ENCODE results near the gene DPYSL5. TPM values are rescaled to one million over a fixed set of nuclear protein-coding genes. Genes with fewer than 3 reads are reported as not detected.

The DPYSL5 gene
- total RNA-seq, 2 experiments from 2014 or later, result not detected

DNA sequence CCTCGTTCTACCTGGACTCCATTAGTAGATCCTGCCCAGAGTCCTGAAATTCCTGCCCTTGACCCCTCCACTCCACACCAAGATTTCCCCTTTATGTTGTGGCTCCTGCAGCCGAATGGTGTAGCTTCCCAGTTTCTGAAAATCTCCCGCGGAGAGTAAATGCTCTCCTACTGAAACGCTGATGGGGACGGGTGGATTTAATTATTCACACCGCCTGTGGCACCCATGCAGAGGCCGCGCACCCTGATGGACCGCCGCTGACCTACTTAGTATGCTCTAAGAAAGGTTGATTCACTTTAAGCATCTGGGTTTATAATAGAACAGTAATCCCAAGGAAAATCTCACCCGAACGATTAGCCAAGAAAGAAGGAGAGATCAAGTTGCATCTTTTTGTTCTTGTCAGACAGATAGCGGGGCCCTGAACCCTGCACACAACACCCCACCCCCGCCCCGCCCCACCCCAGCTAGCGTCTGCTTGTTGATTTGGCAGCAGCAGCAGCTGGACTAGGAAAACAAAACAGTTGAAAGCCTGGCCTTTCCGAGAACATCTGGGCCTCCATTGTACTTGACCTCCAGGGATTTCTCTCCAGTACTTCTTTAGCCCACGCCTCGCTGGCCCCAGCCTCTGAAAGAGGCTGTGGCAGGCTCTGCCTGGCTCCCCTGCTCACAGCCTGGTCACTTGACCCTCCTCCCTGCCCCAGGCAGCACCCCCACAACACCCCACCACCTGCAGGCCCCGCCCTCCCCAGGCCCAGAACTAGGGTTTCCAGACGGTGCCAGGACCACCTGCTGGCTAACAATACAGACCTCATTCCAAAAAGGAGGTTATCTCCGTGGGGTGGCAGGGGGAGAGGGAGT, 53.6 kb downstream of the DPYSL5 start:
- Mint-ChIP-seq H3K27me3 (peaks cover 2% of the 10 kb centered on the region), H3K27ac (no peak overlapping the region), H3K9me3 (no peaks in the 10 kb centered on the region), H3K4me3 (no peak overlapping the region), H3K4me1 (ENCODE audit: low read depth) (no peaks in the 10 kb centered on the region), H3K36me3 (ENCODE audit: low read depth) (no peaks in the 10 kb centered on the region)
- TF ChIP-seq, protein P1, sequence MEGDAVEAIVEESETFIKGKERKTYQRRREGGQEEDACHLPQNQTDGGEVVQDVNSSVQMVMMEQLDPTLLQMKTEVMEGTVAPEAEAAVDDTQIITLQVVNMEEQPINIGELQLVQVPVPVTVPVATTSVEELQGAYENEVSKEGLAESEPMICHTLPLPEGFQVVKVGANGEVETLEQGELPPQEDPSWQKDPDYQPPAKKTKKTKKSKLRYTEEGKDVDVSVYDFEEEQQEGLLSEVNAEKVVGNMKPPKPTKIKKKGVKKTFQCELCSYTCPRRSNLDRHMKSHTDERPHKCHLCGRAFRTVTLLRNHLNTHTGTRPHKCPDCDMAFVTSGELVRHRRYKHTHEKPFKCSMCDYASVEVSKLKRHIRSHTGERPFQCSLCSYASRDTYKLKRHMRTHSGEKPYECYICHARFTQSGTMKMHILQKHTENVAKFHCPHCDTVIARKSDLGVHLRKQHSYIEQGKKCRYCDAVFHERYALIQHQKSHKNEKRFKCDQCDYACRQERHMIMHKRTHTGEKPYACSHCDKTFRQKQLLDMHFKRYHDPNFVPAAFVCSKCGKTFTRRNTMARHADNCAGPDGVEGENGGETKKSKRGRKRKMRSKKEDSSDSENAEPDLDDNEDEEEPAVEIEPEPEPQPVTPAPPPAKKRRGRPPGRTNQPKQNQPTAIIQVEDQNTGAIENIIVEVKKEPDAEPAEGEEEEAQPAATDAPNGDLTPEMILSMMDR (IDR thresholded peaks at IDR 0.05), result no peak
- ChIA-PET CTCF (interaction anchor here (1.2 kb wide), 1 partner anchor 21 kb away, joined by 3 read pairs; no protein-coding TSS in a partner anchor), POLR2A (interaction anchor here (0.6 kb wide), 1 partner anchor 215 kb away, joined by 3 read pairs; no protein-coding TSS in a partner anchor)
- no peak for DNase-seq
- ATAC-seq, result no peak
- intact Hi-C loops (cut with micrococcal nuclease), result no loop called here

DNA sequence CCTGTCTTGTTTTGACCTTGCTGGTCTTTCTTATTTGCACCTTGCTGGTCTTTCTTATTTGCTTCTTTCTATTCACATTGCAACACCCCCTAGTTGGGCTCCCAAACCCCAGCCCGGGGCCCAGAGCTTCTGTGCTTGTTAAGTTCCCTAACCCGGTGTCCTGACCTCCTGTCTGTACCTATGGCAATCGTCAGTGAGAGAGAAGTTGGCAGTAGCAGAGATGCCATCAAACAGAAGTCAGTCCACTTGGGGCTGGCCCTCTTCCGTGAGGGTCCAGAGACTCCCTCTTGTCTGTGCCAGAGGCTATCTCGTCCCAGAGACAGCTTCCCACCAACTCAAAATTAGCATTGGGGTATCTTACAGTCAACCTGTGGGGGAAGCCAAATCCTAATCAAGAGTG, 55.7 kb downstream of the DPYSL5 start:
- intact Hi-C loops (cut with micrococcal nuclease), result no loop called here
- Mint-ChIP-seq H3K9me3 (no peaks in the 10 kb centered on the region), H3K27me3 (no peaks in the 10 kb centered on the region), H3K27ac (no peak overlapping the region), H3K4me3 (no peak overlapping the region), H3K4me1 (ENCODE audit: low read depth) (no peaks in the 10 kb centered on the region), H3K36me3 (ENCODE audit: low read depth) (no peaks in the 10 kb centered on the region)
- CTCF ChIA-PET, result no interaction called here
- TF ChIP-seq, protein P1 (IDR thresholded peaks at IDR 0.05), result no peak
- DNase-seq (no peak), ATAC-seq (no peak)
- POLR2A ChIA-PET, result no interaction called here

DNA sequence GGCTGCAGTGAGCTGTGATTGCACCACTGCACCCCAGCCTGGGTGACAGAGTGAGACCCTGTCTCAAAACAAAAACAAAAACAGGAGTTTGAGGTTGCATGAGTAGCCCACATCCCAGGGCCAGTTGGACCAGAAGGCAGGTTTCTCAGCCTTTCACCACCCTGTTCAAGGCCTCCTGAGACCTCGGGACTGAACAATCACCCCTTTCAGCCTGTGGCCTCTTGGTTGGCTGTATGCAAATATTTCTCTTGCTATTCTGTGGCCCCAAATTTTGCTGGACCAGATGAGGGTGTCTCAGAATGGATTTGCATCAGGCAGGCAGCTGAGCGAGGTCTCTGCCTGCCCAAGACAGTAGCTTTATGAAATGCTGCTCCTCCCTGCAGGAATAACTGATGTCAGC, 56.9 kb downstream of the DPYSL5 start:
- intact Hi-C loops (cut with micrococcal nuclease), result no loop called here
- no peak for ATAC-seq
- Mint-ChIP-seq H3K36me3 (ENCODE audit: low read depth) (no peaks in the 10 kb centered on the region), H3K4me3 (no peak overlapping the region), H3K9me3 (no peaks in the 10 kb centered on the region), H3K4me1 (ENCODE audit: low read depth) (no peaks in the 10 kb centered on the region), H3K27me3 (peaks cover 5% of the 10 kb centered on the region), H3K27ac (no peak overlapping the region)
- ChIA-PET POLR2A (no interaction called here), CTCF (interaction anchor here (1.8 kb wide), 1 partner anchor 59 kb away, joined by 7 read pairs; no protein-coding TSS in a partner anchor)
- TF ChIP-seq, protein P1 (IDR thresholded peaks at IDR 0.05), result no peak
- DNase-seq, result no peak

DNA sequence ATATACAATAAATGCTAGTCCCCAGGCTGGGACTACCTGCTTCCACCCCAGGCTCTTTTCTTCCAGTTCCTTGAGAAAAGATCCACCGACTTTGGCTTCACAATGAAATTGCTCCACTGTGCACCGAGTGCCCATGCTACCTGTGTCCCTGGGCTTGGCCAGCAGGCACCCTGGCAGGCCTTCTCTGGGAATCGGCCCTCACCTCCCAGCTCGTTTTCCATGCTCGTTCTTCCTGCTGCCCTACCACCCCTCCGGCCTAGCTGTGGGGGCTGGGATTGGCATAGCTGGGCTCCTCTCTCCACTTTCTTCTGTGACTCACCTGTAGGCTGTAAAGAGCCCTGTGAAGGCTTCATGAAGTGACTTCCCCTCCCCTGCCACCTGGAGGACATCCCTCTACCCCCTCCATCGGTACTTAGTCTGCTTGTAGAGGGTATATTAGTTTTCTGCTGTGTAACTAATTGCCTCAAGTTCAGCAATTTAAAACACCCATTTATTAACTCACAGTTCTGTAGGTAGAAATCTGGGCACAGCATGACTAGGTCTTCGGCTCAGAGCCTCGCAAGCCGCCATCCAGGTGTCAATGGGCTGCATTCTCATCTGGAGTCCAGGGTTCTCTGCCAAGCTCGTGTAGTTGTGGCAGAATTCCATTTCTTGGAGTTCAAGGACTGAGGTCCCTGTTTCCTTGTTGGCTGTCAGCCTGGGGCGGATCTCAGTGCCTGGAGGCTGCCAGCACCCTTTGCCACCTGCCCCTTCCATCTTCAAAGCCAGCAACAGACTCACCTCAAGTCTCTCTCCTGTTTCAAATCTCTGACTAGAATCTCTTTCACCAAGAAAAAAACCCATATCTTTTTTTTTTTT, 57.6 kb downstream of the DPYSL5 start:
- ChIA-PET CTCF (interaction anchor here (1.8 to 2.9 kb wide), 2 partner anchors 37 to 59 kb away, joined by 7 to 9 read pairs; no protein-coding TSS in a partner anchor), POLR2A (no interaction called here)
- no peak for ATAC-seq
- TF ChIP-seq, protein P1 (IDR thresholded peaks at IDR 0.05), result no peak
- Mint-ChIP-seq H3K36me3 (ENCODE audit: low read depth) (no peaks in the 10 kb centered on the region), H3K4me1 (ENCODE audit: low read depth) (no peaks in the 10 kb centered on the region), H3K27me3 (peaks cover 6% of the 10 kb centered on the region), H3K27ac (no peak overlapping the region), H3K4me3 (no peak overlapping the region), H3K9me3 (no peaks in the 10 kb centered on the region)
- intact Hi-C loops (cut with micrococcal nuclease), result no loop called here
- DNase-seq, result no peak
